GM20000 (cell line): ENCODE data around the gene EIF5.

Experiments used
- DNase-seq: peaks from one replicate; pipeline ENCODE4 v3.0.0; 2012; ENCODE audit warnings: low spot score
- CTCF ChIP-seq: IDR thresholded peaks from 2 replicates; pipeline ENCODE4 v1.5.1; 2012; ENCODE audit warnings: mild to moderate bottlenecking, control low read depth; ENCODE audit errors: extremely low read depth, missing control alignments

Gene EIF5

GRCh38 chr14:103290494-103290893, 43.5 kb upstream of the EIF5 start:
- DNase-seq = no peak
- TF ChIP-seq CTCF = no peak

- no peak for TF ChIP-seq CTCF
- no peak for DNase-seq
These were observed 43.1 kb upstream of the EIF5 start for GRCh38 chr14:103290961-103291360.

- peak; percentile 89 for DNase-seq
- TF ChIP-seq CTCF = peak; percentile 85
These were observed 41.3 kb upstream of the EIF5 start for GRCh38 chr14:103292426-103293374.

GRCh38 chr14:103293465-103293864, 40.6 kb upstream of the EIF5 start:
- DNase-seq = no peak
- no peak for TF ChIP-seq CTCF

GRCh38 chr14:103294091-103294490, 39.9 kb upstream of the EIF5 start:
- no peak for TF ChIP-seq CTCF
- no peak for DNase-seq

- no peak for DNase-seq
- no peak for TF ChIP-seq CTCF
These were observed 38.0 kb upstream of the EIF5 start for GRCh38 chr14:103296007-103296406.

GRCh38 chr14:103296987-103297386, 37.0 kb upstream of the EIF5 start:
- no peak for TF ChIP-seq CTCF
- no peak for DNase-seq
